ENCODE measurements around the gene LHX4.

LHX4 gene

GRCh38 chr1:180229483-180230415, at the start of gene LHX4:
Gene LHX4 (plus strand): TSS chr1:180230264. CDS start chr1:180230530, 266 bp downstream.
- FAIRE-seq (peak; percentile 56), DNase-seq (ENCODE audit: low spot score) (peak; percentile 87)

- FAIRE-seq (no peak), DNase-seq (ENCODE audit: low spot score) (no peak)
Measured at GRCh38 chr1:180181048-180181447, 49.0 kb upstream of the LHX4 start.

- no peak for DNase-seq (ENCODE audit: low spot score)
- FAIRE-seq = no peak
Measured at GRCh38 chr1:180181996-180182642, 47.9 kb upstream of the LHX4 start.

- no peak for DNase-seq (ENCODE audit: low spot score)
- FAIRE-seq = no peak
Measured at GRCh38 chr1:180182643-180183311, 47.3 kb upstream of the LHX4 start.

- no peak for DNase-seq (ENCODE audit: low spot score)
Measured at GRCh38 chr1:180183426-180183825, 46.6 kb upstream of the LHX4 start.

GRCh38 chr1:180184041-180184440, 46.0 kb upstream of the LHX4 start:
- DNase-seq (ENCODE audit: low spot score) (no peak), FAIRE-seq (no peak)

More at GRCh38 chr1:180183426-180183825, 46.6 kb upstream of the LHX4 start:
- FAIRE-seq = no peak

GRCh38 chr1:180185281-180185680, 44.8 kb upstream of the LHX4 start:
- DNase-seq (ENCODE audit: low spot score) = no peak
- FAIRE-seq = no peak

- FAIRE-seq (no peak), DNase-seq (ENCODE audit: low spot score) (no peak)
Measured at GRCh38 chr1:180185971-180186645, 44.0 kb upstream of the LHX4 start.

GRCh38 chr1:180186831-180187230, 43.2 kb upstream of the LHX4 start:
- no peak for FAIRE-seq
- no peak for DNase-seq (ENCODE audit: low spot score)

GRCh38 chr1:180187626-180188025, 42.4 kb upstream of the LHX4 start:
- DNase-seq (ENCODE audit: low spot score) = no peak
- FAIRE-seq = no peak

- FAIRE-seq (no peak), DNase-seq (ENCODE audit: low spot score) (peak; percentile 61)
Measured at GRCh38 chr1:180188091-180188506, 42.0 kb upstream of the LHX4 start.

- FAIRE-seq = no peak
- no peak for DNase-seq (ENCODE audit: low spot score)
Measured at GRCh38 chr1:180188684-180189175, 41.3 kb upstream of the LHX4 start.

- FAIRE-seq (no peak), DNase-seq (ENCODE audit: low spot score) (no peak)
Measured at GRCh38 chr1:180190091-180190490, 40.0 kb upstream of the LHX4 start.

GRCh38 chr1:180192172-180192571, 37.9 kb upstream of the LHX4 start:
- FAIRE-seq = no peak

GRCh38 chr1:180193141-180194047, 36.7 kb upstream of the LHX4 start:
- no peak for DNase-seq (ENCODE audit: low spot score)
- FAIRE-seq = no peak

More at GRCh38 chr1:180192172-180192571, 37.9 kb upstream of the LHX4 start:
- DNase-seq (ENCODE audit: low spot score) = no peak

- no peak for DNase-seq (ENCODE audit: low spot score)
- FAIRE-seq = no peak
Measured at GRCh38 chr1:180194048-180194425, 36.0 kb upstream of the LHX4 start.

GRCh38 chr1:180194546-180195207, 35.4 kb upstream of the LHX4 start:
- DNase-seq (ENCODE audit: low spot score) = no peak

GRCh38 chr1:180195401-180195800, 34.7 kb upstream of the LHX4 start:
- no peak for DNase-seq (ENCODE audit: low spot score)
- no peak for FAIRE-seq

More at GRCh38 chr1:180194546-180195207, 35.4 kb upstream of the LHX4 start:
- FAIRE-seq = no peak

GRCh38 chr1:180195916-180196315, 34.1 kb upstream of the LHX4 start:
- no peak for DNase-seq (ENCODE audit: low spot score)
- FAIRE-seq = no peak

Measured in urothelium cell line (cell line).